DMS53 treated with DMSO at 0.1 percent for 48 hours (cell line): ENCODE results near the gene IGFBP2.

ENCODE experiments used
- DNase-seq: peaks from one replicate; lab custom pipeline; 2025; ENCODE audit not compliant: unreplicated experiment; lab: John Stamatoyannopoulos, UW

Gene IGFBP2

DNA sequence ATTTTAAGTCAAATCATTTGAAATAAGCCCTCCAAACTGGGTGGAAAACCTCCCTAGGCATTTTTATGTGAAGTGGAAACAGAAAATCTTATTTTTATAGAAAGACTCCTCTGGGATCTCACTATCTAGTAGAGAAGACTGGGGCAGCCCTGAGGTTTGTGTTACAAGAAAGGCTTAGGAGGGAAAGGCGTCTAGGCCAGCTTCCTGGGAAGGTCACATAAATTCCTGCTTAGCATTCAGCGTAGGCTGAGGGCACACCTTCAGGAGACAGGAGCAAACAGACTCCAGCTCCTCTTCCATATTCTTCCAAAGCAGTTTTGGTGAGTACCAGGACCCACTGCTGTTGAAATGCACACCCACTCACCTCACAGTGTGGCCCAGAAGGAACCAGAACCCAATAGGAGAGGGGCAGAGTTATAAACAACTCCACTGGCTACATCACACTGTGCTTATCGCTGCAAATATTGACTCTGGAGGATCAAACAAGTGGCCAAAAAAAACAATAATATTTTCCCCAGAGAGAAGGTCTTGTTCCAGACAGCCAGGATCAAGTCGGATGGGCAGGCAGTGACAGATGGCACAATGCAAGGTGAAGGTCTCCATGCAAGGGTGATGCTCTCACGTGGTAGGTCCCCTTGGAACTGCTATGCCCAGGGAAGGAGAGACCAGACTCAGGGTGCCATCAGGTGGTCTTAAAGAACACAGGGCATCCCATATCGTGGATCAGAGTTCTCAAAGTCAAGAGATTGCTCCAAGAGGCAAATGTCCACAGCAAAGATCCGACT, 17.7 kb upstream of the IGFBP2 start:
- DNase-seq: no peak

DNA sequence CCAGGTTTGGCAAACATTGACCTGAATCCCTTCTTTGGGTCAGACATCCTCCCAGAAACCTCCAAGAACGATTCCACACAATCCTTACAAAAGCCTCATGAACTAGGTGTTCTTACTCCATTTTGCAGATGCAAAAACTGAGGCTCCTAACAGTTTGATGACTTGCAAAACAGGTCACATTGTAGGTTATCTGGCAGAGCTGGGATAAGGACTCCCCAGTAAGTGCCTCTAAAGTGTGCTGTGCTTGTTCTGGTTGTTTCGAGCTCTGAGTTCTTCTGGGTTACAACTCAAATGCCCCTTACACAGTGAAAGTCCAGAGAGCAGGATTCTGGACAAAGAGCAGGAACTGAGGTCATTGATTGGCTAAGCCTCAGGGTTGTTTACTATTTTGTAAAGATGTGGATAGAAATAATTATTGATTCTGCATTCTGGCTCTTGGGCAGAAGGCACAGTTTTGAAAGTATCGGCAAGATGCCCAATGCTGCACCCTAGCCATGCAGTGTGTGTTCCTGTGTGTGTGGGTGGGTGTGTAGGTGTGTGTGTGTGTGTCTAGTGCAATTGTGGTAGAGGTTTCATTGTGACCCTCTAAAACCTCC, 17.0 kb upstream of the IGFBP2 start:
- no peak for DNase-seq

- DNase-seq: no peak
These were observed 15.9 kb upstream of the IGFBP2 start for GRCh38 chr2:216617159-216617815.

DNA sequence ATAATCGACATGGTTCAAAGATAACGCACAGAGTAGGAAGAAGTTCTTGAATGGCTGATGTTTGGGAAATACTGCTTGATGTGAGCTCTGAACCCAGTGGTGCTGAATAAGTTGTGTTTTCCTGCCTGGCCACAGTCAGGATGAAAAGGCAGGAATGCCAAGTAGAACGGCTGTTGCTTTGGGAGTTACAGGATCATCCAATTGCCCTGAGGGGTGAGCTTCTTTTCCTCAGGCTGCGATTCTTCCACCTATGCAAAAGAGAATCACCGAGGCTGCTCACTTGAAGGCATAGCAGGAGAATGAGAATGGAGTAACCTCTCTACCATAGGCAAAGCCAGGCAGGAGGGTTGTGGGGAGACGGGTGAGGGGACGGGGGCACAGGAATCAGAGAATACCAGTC, 14.4 kb upstream of the IGFBP2 start:
- no peak for DNase-seq

DNA sequence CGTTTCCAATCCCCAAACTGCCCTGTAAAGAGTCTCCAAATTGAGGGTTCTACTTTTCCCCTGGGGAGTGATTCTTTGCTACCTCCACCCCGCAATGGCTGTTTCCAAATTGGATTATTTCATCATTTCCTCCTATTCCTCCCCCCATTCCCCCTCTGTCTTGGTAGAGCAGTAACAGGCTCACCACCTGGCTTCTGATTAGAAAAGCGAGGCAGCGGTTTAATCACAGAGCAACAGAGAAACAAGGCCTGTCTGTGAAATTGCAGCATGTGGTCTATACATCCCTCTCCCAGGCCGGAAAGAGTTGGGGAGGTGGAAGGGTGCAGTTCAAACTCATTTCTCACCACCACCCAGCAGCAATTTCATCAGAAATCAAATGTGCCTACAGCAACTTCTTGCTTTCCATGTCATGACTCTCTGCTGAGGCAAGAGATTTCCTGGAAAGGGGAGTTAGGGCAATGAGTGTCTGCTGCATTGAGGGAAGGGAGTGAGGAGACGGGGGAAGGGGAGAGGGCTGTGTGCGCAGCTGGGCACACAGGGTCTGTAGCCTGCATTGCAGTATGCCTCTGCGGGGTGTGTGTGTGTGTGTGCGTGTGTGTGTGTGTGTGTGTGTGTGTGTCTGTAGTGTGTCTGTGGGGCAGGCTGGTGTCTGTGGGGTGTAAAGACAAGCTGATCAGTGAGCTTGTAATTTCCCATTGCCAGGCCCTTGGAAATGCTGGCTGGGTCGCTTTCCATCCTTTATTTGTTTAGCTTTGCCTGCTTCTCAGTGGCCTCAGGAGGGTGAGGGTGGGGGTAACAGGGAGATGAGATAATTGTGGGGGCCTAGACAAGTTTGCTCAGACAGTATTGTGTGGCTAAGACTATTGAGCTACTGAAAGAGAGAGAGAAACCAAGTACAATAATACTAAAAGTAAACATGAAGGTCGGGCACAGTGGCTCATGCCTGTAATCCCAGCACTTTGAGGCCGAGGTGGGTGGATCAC, 13.5 kb upstream of the IGFBP2 start:
- peak; percentile 34 for DNase-seq

- DNase-seq: no peak
These were observed 12.4 kb upstream of the IGFBP2 start for GRCh38 chr2:216620786-216621185.

GRCh38 chr2:216621292-216621691, 11.9 kb upstream of the IGFBP2 start:
- DNase-seq: no peak

DNA sequence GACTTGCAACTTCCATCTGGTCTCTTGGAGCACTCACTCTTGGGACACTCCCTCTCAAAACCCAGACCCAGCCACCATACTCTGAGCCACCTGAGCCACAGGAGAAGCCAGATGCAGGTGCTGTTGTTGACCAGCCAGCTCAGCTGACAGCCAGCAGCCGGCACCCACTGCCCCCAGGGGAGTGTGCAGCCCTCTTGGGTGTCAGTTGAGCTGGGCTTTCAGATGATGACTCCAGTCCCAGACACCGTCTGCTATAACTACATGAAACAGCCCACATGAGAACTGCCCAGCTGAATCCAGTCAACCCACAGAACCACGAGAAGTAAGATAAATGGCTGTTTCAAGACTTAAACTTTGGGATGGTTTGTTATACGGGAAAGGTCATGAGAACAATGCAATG, 10.7 kb upstream of the IGFBP2 start:
- no peak for DNase-seq

GRCh38 chr2:216624251-216624650, 9.0 kb upstream of the IGFBP2 start:
- no peak for DNase-seq

DNA sequence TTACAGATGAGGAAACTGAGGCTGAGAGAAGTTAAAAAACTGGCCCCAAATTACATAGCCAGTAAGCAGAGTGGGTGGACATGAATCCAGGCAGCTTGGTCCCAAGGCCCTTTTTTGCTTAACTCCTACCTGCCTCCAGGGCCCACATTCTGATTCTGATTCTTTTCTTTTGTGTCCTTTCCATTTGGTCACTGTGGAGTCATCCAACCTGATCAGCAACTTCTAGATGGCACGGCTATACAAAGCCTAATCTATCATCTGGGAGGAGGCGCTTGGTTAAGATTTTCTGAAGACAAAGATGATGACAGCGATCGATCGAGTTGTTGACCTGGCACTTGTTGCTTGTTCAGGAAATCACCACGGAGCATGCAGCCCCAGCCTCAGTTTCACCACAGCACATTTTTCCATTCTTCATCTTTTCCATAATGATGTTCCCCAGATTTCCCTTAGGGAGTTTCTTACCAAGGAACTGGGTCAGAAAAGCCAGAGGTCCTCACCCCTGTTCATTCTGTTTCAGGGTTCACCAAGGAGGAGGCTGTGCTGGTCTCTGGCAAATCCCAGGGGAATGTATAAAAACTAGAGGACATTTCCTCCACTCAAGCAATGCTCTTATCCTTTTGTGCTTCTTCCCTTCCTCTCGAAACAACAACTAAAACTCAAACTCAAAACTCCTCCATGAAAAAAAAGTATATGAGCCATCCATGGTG, 6.9 kb upstream of the IGFBP2 start:
- no peak for DNase-seq

GRCh38 chr2:216626875-216627245, 6.4 kb upstream of the IGFBP2 start:
- no peak for DNase-seq

DNA sequence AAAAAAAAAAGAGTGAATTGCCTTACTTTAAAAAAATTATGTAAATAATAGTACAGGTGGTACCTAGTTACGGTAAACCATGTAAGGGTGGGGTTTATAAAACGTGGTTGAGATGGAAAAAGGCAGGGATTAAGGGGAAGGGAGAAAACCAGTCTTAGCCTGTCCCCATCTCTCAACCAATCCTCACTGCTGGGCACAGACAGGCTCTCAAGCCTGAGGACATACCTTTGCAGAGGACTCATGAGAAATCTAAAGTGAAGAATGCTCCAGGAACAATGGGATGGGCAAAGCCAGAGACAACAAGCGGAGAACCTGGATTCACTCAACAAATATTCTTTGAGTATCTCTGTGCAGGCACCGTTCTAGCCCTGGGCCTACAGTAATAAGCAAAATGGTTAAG, 3.4 kb upstream of the IGFBP2 start:
- DNase-seq: no peak

GRCh38 chr2:216632346-216632951, 771 bp upstream of the IGFBP2 start:
- DNase-seq: no peak

- DNase-seq: no peak
These were observed 573 bp downstream of the IGFBP2 start for GRCh38 chr2:216633616-216634369.

DNA sequence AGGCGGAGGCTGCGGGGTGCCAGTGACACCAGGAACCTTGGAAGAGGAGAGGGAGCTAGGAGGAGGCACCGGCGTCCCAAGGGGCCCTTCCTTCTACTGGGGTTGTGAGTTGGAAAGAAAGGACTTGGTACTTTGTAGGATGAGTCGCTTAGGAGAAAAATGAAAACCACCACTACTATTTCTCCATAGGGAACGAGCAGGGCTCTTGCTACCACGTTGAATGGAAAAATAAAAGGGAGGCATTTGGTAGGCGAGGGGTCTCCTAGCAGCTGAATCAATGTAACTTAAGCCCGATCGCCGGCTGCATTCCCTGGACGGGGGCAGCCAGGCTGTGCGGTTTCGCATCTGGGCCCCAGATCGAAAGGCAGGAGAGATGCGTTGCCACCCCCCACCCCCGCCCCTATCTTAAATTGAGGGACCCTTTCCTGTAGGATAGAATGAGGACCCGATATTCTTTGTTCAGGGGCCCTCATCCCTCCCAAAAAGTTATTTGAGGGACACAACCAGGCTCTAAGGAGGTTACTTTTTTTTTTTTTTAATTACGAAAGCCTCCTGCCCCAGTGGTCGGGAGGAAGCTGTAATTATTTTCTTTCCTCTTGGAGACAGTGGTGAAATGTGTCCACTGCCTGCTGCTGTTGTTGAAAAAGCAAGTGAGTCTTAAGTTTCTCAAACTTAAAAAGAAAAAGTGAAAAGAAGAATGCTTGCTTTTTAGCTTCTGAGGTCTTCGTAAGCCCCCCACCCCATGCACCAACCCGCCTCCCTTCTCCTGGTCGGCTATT, 1.3 kb downstream of the IGFBP2 start:
- DNase-seq: no peak

GRCh38 chr2:216635171-216635570, 2.0 kb downstream of the IGFBP2 start:
- DNase-seq: no peak

GRCh38 chr2:216635701-216636550, 2.7 kb downstream of the IGFBP2 start:
- no peak for DNase-seq
